GM19452 (cell line): ENCODE measurements around the gene OR4N5.
"Not testable (repeated sequence)": the region's sequence is repeated elsewhere in the genome, so short reads cannot be mapped to it uniquely, and the experiment has no call there.

Source experiments
- ATAC-seq: cut with Tn5 transposase; IDR thresholded peaks from one replicate; pipeline ENCODE4 v1.9.1; 2021; ENCODE audit not compliant: unreplicated experiment

Gene OR4N5

DNA sequence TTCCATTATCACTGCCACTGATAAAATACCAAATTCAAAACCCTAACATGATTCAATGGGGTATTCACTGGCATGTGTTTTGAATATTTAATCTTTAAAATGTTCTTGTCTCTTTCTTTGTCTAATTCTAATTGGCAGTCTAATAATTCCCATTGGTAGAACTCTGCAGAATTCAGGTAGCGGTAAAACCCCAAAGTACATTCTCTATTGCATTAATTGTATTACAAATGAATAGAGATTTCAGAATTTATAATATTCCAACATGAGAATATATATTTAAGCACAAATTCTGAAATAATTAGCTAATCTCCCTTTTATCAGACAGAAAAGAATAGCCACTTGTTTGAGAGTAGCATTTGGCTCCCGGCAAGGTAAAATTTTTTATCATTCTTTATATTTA, at the start of gene OR4N5:
Gene OR4N5, plus strand, starts transcription at position 301 of the 400 bp plus-strand sequence. CDS start 4,916 bp downstream, outside the sequence.
- ATAC-seq = no peak

GRCh38 chr14:20092050-20092449, 46.6 kb upstream of the OR4N5 start:
- no peak for ATAC-seq

DNA sequence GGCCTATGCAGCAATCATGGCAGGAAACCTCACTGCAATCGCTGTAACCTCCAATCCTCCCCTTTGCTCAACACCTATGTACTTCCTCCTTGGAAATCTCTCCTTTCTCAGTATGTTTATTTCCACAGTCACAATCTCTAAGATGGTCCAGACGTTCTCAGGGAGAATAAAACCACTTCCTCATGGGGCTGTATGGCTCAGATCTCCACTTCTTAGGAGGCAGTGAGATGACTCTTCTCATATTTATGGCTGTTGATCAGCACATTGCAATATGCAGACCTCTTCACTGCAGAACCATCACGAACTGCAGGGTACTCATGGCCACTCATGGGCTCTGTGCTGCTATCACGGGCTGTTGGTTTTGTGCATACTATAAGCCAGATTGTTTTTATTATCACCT, 45.2 kb upstream of the OR4N5 start:
- no peak for ATAC-seq

DNA sequence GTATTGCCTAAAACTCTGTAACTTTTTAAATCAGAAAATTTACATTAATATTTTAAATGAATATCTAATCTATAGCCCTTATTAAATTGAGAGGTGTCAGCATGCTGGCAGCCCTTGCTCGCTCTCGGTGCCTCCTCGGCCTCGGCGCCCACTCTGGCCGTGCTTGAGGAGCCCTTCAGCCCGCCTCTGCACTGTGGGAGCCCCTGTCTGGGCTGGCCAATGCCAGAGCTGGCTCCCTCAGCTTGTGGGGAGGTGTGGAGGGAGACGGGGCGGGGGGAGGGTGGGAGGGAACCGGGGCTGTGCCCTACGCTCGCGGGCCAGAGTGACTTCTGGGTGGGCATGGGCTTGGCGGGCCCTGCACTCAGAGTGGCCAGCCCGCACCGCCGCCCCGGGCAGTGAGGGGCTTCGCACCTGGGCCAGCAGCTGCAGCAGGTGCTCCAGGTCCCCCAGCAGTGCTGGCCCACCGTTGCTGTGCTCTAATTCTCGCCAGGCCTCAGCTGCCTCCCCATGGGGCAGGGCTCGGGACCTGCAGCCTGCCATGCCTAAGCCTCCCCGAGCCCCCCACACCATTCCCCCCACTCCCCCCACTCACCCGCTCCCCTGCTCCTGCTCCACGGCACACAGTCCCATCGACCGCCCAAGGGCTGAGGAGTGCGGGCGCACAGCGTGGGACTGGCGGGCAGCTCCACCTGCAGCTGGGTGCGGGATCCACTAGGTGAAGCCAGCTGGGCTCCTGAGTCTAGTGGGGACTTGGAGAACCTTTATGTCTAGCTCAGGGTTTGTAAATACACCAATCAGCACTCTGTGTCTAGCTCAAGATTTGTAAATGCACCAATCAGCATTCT, 39.5 kb upstream of the OR4N5 start:
- not testable (repeated sequence) for ATAC-seq

- no peak for ATAC-seq
Measured at GRCh38 chr14:20110438-20110837, 28.2 kb upstream of the OR4N5 start, which contains the start of gene OR4K17. Gene OR4K17, plus strand, starts transcription at chr14:20110739. Its CDS starts 6,761 bp downstream, at chr14:20117500.

GRCh38 chr14:20112321-20112720, 26.3 kb upstream of the OR4N5 start:
- ATAC-seq = no peak

GRCh38 chr14:20116748-20117147, 21.9 kb upstream of the OR4N5 start:
- ATAC-seq = no peak

DNA sequence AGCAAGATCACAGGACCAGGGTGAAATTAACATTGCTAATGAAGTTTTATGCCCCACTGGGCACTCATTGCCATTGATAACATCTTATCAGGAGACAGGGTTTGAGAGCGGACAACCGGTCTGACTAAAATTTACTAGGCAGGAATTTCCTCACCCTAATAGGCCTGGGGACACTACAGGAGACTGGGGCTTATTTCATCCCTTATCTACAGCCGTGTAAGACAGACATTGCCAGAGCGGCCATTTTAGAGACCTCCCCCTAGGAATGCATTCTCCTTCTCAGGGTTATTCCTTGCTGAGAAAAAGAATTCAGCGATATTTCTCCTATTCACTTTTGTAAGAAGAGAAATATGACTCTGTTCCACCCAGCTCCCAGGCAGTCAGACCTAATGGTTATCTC, 19.8 kb upstream of the OR4N5 start:
- ATAC-seq = no peak

DNA sequence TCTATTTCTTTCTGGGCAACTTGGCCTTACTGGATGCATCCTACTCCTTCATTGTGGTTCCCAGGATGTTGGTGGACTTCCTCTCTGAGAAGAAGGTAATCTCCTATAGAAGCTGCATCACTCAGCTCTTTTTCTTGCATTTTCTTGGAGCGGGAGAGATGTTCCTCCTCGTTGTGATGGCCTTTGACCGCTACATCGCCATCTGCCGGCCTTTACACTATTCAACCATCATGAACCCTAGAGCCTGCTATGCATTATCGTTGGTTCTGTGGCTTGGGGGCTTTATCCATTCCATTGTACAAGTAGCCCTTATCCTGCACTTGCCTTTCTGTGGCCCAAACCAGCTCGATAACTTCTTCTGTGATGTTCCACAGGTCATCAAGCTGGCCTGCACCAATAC, 5.3 kb downstream of the OR4N5 start:
- ATAC-seq = no peak

DNA sequence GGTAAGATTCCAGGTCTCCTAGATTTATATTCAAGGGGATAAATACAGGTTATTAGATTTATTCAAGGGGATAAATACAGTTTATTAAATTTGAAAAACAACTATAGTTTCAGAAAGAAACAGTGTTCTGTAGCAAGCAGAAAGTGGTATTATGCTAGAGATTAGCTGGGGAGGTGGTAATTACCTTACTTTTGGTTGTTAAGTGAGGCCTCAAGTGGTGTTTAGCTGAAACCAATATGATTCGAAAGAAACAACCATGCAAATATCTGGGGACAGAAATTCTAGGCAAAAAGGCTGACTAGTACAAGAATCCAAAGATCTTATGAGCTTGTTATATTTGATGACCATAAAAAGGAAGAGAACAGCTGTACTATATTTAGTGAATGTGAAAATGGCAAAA, 6.2 kb downstream of the OR4N5 start:
- ATAC-seq = no peak

GRCh38 chr14:20164462-20164861, 25.8 kb downstream of the OR4N5 start:
- no peak for ATAC-seq

DNA sequence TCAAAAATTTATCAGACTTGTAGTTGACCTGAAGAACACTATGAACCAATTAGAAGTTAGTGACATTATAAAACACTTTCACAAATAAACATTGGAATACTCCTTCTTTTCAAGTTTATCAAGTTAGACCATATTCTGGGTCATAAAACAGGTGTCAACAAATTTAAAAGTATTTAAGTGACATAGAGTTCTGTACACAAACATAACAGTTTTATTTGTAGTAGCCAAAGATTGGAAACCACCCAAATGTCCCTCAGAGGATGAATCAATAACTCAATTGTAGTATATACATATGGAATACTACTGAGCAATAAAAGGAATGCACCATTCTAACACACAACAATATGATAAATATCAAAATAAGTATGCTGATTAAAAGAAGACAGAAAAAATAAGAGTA, 28.5 kb downstream of the OR4N5 start:
- ATAC-seq = no peak

- ATAC-seq = not testable (repeated sequence)
Measured at GRCh38 chr14:20169852-20170251, 31.2 kb downstream of the OR4N5 start.

GRCh38 chr14:20174205-20174604, 35.6 kb downstream of the OR4N5 start:
- ATAC-seq = not testable (repeated sequence)

GRCh38 chr14:20176330-20176729, 37.7 kb downstream of the OR4N5 start:
- ATAC-seq = no peak

DNA sequence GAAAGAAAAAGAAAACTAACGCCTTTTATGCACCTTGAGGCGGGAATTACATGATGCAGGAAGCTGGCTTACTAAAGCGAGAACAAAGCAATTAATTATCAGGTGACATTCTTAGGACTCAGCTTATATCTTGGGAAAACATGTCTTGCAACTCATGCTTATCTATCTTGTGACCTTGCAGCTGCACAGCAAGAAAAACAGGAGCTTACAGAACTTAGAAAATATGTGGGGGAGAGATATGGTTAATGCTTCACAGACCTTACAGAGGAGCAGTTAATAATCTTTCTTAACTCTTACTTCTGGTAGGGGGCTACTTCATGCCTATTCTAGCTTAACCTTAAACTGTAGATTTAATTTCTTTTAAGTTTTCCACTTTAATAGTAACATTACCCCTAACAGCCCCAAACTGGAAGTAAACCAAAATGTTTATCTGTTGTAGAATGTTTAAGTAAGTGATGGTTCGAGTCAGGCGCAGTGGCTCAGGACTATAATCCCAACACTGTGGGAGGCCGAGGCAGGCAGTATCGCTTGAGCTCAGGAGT, 38.9 kb downstream of the OR4N5 start:
- ATAC-seq = no peak

GRCh38 chr14:20179218-20179617, 40.6 kb downstream of the OR4N5 start:
- ATAC-seq = no peak

DNA sequence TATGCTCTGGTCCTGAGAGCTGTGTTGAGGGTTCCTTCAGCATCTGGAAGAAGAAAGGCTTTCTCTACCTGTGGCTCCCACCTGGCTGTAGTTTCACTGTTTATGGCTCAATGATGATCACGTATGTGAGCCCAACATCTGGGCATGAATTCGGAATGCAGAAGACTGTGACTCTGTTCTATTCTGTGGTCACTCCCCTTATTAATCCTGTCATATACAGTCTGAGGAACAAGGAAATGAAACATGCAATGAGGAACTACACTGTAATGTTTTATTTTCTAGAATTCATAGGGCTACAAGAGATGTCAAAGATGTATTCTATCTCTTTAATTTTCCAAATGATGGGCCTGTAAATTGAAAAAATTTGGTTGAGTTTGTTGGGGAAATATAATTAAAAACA, 41.3 kb downstream of the OR4N5 start:
- no peak for ATAC-seq

DNA sequence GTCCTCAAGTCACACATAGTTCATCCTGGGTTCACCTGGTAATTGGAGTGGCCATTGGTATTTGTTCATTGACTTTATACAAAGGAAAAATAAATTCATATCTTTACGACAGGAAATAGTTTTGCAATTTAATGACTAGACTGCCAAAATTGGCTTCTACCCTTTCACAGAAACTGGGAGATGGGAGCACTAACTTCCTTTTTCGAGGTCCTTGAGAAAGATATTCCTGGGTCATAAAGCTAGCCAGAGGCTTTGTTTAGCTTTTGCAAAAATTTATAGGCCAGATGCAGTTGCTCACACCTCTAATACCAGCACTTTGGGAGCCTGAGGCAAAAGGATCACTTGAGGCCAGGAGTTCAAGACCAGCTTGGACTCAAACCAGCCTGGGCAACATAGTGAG, 41.9 kb downstream of the OR4N5 start:
- no peak for ATAC-seq

- no peak for ATAC-seq
Measured at GRCh38 chr14:20184181-20184580, 45.6 kb downstream of the OR4N5 start.

DNA sequence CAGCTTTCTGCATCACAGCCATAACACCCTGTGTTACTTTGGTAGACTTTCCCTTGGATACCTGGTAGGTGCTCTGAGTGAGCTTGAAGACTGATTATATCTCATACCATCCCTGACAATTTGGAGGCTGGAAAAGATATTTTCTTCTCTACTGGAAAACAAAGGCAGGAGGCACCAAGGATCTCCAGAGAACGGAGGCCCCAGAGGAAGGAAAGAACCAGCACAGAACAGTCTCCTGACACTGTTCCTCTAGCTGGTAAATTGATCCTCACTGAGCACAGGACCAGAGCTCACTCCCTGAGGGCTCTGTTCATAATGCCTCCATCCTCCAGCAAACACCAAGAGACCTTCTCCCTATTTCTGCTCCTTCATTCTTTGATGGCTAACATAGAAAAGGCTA, 52.0 kb downstream of the OR4N5 start, which contains the start of gene OR11G2:
Gene OR11G2, plus strand, starts transcription at position 301 of the 400 bp plus-strand sequence. CDS start 6,542 bp downstream, outside the sequence.
- ATAC-seq = no peak

DNA sequence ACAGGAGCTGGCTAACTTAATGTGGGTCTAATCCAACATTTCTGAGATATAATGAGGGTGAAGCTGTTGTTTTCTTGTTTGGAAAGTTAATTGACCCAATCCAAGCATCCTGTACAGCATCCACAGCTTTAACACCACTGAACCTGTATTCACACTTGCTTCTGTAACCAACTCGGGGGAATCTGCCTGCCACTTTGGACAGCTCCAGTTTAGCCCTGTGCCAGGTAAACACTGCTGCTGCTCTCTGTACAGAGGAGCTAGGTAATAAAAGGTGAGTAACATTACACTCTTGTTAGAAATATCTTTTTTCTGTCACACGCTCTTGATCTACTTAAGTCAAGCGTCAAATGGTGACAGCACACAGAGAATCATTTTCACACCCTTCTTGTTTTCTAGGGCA, 52.8 kb downstream of the OR4N5 start:
- no peak for ATAC-seq
